GM12878 (cell line): ENCODE data around the gene BRD2. TPM values are rescaled to one million over a fixed set of nuclear protein-coding genes. Genes with fewer than 3 reads are reported as not detected.

Experiments used
- ATAC-seq: fragments of 200-7000 bp; cut with Tn5 transposase; 3 replicates; pipeline ENCODE4 v1.9.1; 2020; ENCODE audit warnings: mild to moderate bottlenecking, moderate library complexity
- BruUV-seq: library from RNA; stranded (reverse); fragments of 400-500 nt; replicated peaks from 2 replicates; lab custom pipeline; 2021; lab: Mats Ljungman, UMichigan
- CTCF ChIA-PET: fragments of 300-600 bp; sonication (Branson Sonifier 250); formaldehyde crosslinking; extraction: SDS; loops from one replicate; lab custom pipeline; 2021; ENCODE audit warnings: inconsistent platforms; lab: Yijun Ruan, JAX
- POLR2A ChIA-PET: fragments of 350-600 bp; formaldehyde crosslinking; extraction: SDS; loops from one replicate; lab custom pipeline; 2021; ENCODE audit warnings: inconsistent platforms; lab: Charles Lee
- RAD21 ChIA-PET: fragments of 300-600 bp; sonication (Branson Sonifier 250); formaldehyde crosslinking; loops from one replicate; lab custom pipeline; 2023; ENCODE audit warnings: antibody characterized with exemption; ENCODE audit not compliant: unreplicated experiment; lab: Charles Lee
- SMC1A ChIA-PET: fragments of 300-600 bp; sonication (Branson Sonifier 250); formaldehyde crosslinking; loops from one replicate; lab custom pipeline; 2023; ENCODE audit not compliant: unreplicated experiment, uncharacterized antibody; lab: Charles Lee
- DNase-seq: peaks from one replicate; pipeline ENCODE4 v3.0.0-alpha.2; 2011; ENCODE audit warnings: low read depth, low spot score
- FAIRE-seq: peaks from 3 replicates; lab custom pipeline; 2011; peaks lifted over from hg19 to GRCh38; lab: Jason Lieb, UNC
- H2AFZ ChIP-seq: 2 replicates; pipeline ENCODE4 v1.6.0; 2011; ENCODE audit warnings: low read depth, low read length, control low read depth; ENCODE audit not compliant: control insufficient read depth
- H3K27ac ChIP-seq: 2 replicates; pipeline ENCODE4 v1.5.1; 2011; ENCODE audit warnings: control low read depth; ENCODE audit not compliant: control insufficient read depth, insufficient read depth
- H3K27me3 ChIP-seq, 2 experiments: replicated peaks in 1 of 2; 2 replicates each; pipeline versions ENCODE4 v1.6.0 to v1.6.1; 2011; ENCODE audit warnings: low read length in 1 of 2; ENCODE audit not compliant: control insufficient read depth in 2 of 2, insufficient read depth in 2 of 2
- H3K36me3 ChIP-seq, 2 experiments: 2 replicates each; pipeline ENCODE4 v1.5.1; 2011; ENCODE audit warnings: low read length in 1 of 2; ENCODE audit not compliant: control insufficient read depth in 2 of 2, insufficient read depth in 2 of 2
- H3K4me1 ChIP-seq: 2 replicates; pipeline ENCODE4 v1.6.1; 2011; ENCODE audit warnings: mild to moderate bottlenecking, low read length, moderate library complexity, mixed read lengths; ENCODE audit not compliant: control insufficient read depth, insufficient read depth
- H3K4me2 ChIP-seq: 2 replicates; pipeline ENCODE4 v1.6.0; 2011; ENCODE audit warnings: control low read depth; ENCODE audit not compliant: control insufficient read depth, insufficient read depth
- H3K4me3 ChIP-seq: fragments of 200-600 bp; sonication (generic); 2 replicates; pipeline ENCODE4 v1.5.1; 2016
- H3K79me2 ChIP-seq: 2 replicates; pipeline ENCODE4 v1.6.0; 2011; ENCODE audit warnings: low read length; ENCODE audit not compliant: control insufficient read depth, insufficient read depth
- H3K9ac ChIP-seq: 2 replicates; pipeline ENCODE4 v1.8.0; 2011; ENCODE audit warnings: low read length, control low read depth, mixed read lengths; ENCODE audit not compliant: control insufficient read depth, insufficient read depth
- H3K9me3 ChIP-seq: replicated peaks from 3 replicates; pipeline ENCODE4 v1.5.1; 2011; ENCODE audit warnings: mild to moderate bottlenecking, low read length; ENCODE audit not compliant: control insufficient read depth, insufficient read depth
- H4K20me1 ChIP-seq: 2 replicates; pipeline ENCODE4 v1.6.0; 2011; ENCODE audit not compliant: control insufficient read depth, insufficient read depth
- ASH2L ChIP-seq: fragments of 300-600, 200-600 bp; sonication (generic); IDR thresholded peaks from 2 replicates; pipeline ENCODE4 v1.6.1; 2017; ENCODE audit warnings: low read depth, mild to moderate bottlenecking, borderline replicate concordance
- LARP7 ChIP-seq: fragments of 450-650 bp; IDR thresholded peaks from 2 replicates; pipeline ENCODE4 v1.6.1; 2017; ENCODE audit warnings: mild to moderate bottlenecking
- POLR2A ChIP-seq: IDR thresholded peaks from 2 replicates; pipeline ENCODE4 v1.6.1; 2011; ENCODE audit warnings: low read depth, mild to moderate bottlenecking, low read length
- POLR2AphosphoS5 ChIP-seq: IDR thresholded peaks from 2 replicates; pipeline ENCODE4 v1.6.1; 2011; ENCODE audit warnings: mild to moderate bottlenecking, low read length, inconsistent platforms
- SREBF1 ChIP-seq: IDR thresholded peaks from 2 replicates; pipeline ENCODE4 v1.6.1; 2012; ENCODE audit warnings: mild to moderate bottlenecking, low read length
- SUZ12 ChIP-seq: fragments of 200-600 bp; sonication (generic); IDR thresholded peaks from one replicate; pipeline ENCODE4 v1.6.1; 2018; ENCODE audit warnings: antibody characterized with exemption, mild to moderate bottlenecking; ENCODE audit not compliant: unreplicated experiment
- TAF1 ChIP-seq: IDR thresholded peaks from 2 replicates; pipeline ENCODE4 v1.6.1; 2011; ENCODE audit warnings: mild to moderate bottlenecking, low read depth, low read length, borderline replicate concordance
- YY1 ChIP-seq: IDR thresholded peaks from 2 replicates; pipeline ENCODE4 v1.6.1; 2011; ENCODE audit warnings: low read depth, mild to moderate bottlenecking, low read length
- ZBED1 ChIP-seq: IDR thresholded peaks from 2 replicates; pipeline ENCODE4 v1.6.1; 2016; ENCODE audit warnings: borderline replicate concordance
- ZNF274 ChIP-seq: IDR thresholded peaks from one replicate; pipeline ENCODE4 v1.8.0; 2011; ENCODE audit not compliant: insufficient read length, insufficient read depth
- ZSCAN29 ChIP-seq: fragments of 450-650 bp; IDR thresholded peaks from 2 replicates; pipeline ENCODE4 v1.6.1; 2017; ENCODE audit warnings: mild to moderate bottlenecking, moderate library complexity
- WGBS: methylation state at CpG from one replicate; pipeline ENCODE4 v1.1.6; 2016; ENCODE audit warnings: low lambda C conversion rate; ENCODE audit not compliant: insufficient replicate concordance, insufficient coverage; ENCODE audit errors: missing lambda C conversion rate; 5-methylcytosine and 5-hydroxymethylcytosine counted together
- in situ Hi-C: fragments of 300-500 bp; cut with MboI; formaldehyde crosslinking; loops from 9 replicates; pipeline ENCODE4 v1.14.3; 2018; ENCODE audit warnings: mixed read lengths
- intact Hi-C: fragments of 100-400 bp; cut with micrococcal nuclease; formaldehyde crosslinking; loops from one replicate; pipeline ENCODE4 v1.14.2; 2022; ENCODE audit not compliant: unreplicated experiment
- polyA plus RNA-seq, 11 experiments: library from polyadenylated mRNA; depleted of rRNA in 4 of 11; unstranded in 6 of 11; stranded (reverse) in 5 of 11; fragments of >200 nt; fragmentation: Nextera tagmentation in 4 of 11; fragmentation: Illumina TruSeq in 1 of 11; extraction: Ambion mirVana in 4 of 11; extraction: Trizol in 1 of 11; gene quantifications; 1 replicate in 1 of 11; 2 replicates in 10 of 11; pipeline versions ENCODE4 v1.2.1 to v1.2.3, GENCODE V29; 2011 to 2016; ENCODE audit warnings: inconsistent platforms in 2 of 11, missing spikeins in 2 of 11, low read depth in 1 of 11
- total RNA-seq, 4 experiments: library from RNA; depleted of rRNA in 3 of 4; stranded (reverse); fragments of >200 nt in 3 of 4; fragmentation: Illumina TruSeq in 1 of 4; extraction: Trizol in 1 of 4; gene quantifications; 2 replicates each; pipeline versions ENCODE4 v1.2.1 to v1.2.3, GENCODE V29; 2013 to 2021
- TF ChIP-seq, protein P1 (sequence below): fragments of 450-650 bp; IDR thresholded peaks from 2 replicates; pipeline ENCODE4 v1.6.1; 2017; ENCODE audit warnings: low read depth, mild to moderate bottlenecking, moderate library complexity
- TF ChIP-seq, protein P2 (sequence below): IDR thresholded peaks from 2 replicates; pipeline ENCODE4 v1.6.1; 2012; ENCODE audit warnings: improper control_type of control experiment, low read depth, low read length; ENCODE audit not compliant: insufficient replicate concordance
- TF ChIP-seq, protein P3 (sequence below): fragments of 450-650 bp; IDR thresholded peaks from 2 replicates; pipeline ENCODE4 v1.6.1; 2016; ENCODE audit warnings: mild to moderate bottlenecking

BRD2 gene
- total and polyA plus RNA-seq, 10 of the 15 experiments (the other 5 are each of a cell fraction or from before 2014, with no cell fraction given): 32.2 to 239 (median 139) TPM

DNA sequence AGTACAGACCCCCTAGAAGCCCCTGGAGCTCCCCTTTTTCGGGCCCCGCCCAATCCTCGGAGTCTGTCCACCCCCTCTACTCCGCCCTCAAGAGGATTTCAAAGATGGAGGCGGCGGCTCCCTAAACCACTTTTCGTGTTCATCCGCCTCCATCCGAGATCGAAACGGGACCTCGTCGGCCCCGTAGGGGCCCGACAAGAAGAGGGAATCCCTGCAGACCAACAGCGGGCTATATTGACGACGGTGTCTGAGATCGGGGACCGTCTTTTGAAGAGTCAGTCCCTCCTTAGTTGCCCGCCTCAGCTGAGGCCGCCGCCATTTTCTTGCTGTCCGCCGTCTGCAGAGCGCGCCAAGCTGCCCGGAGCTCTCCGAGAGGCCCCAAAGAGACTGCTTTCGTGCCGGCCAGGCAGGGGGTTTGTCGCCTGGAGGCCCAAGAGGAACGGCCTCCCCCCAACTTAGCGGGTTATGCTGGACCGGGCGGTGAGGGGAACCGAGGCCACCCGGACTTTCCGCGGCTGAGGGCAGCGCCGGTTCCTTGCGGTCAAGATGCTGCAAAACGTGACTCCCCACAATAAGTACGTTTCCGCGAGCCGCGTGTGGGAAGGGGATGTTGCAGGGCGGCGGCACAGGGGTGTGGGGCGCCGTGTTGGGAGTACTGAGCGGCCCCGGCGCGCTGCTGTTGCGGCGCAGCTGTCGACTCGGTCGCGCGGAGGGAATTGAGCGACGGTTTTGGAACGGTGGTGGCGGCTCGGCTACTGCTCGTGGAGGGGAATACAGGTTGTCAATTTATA lies 4.2 kb downstream of the BRD2 start:
- peak overlapping the region; percentile 93 for H3K4me3 ChIP-seq
- FAIRE-seq: no peak
- CTCF ChIA-PET: interaction anchor here (0.7 to 13.8 kb wide), 15 partner anchors 8 to 275 kb away, joined by 3 to 162 read pairs (median 10); partner anchors contain the start of genes HLA-DMA, HLA-DMB, HLA-DPB1 and PSMB9
- no peaks in the 10 kb centered on the region for H3K9me3 ChIP-seq
- ATAC-seq: peak; percentile 1; the same call in 2 of the 3 replicates
- H3K9ac ChIP-seq: peak overlapping the region; percentile 85
- POLR2A ChIA-PET: interaction anchor here (0.5 to 16.6 kb wide), 30 partner anchors 8 to 777 kb away, joined by 3 to 486 read pairs (median 8); partner anchors contain the start of genes HLA-DMA, HLA-DMB, HLA-DPA1 and HLA-DPB1
- no peaks in the 10 kb centered on the region for H3K27me3 ChIP-seq
- H3K36me3 ChIP-seq: peaks cover 38 to 40% of the 10 kb centered on the region in 2 experiments
- H3K4me2 ChIP-seq: peak overlapping the region; percentile 15
- H3K27ac ChIP-seq: peak overlapping the region; percentile 79
- 1% methylated on average over 70 of the region's 70 CpGs for WGBS
- BruUV-seq: no TSS peak
- peaks cover 37% of the 10 kb centered on the region for H4K20me1 ChIP-seq
- no peak overlapping the region for H2AFZ ChIP-seq
- in situ Hi-C loops (loop anchor here (25.0 kb wide), 2 partner anchors 1410 to 1690 kb away; partner anchors contain the start of gene LTA), intact Hi-C loops (loop anchor here (5.0 kb wide), 1 partner anchor 130 kb away; the partner anchor contains the start of gene PSMB8)
- no peaks in the 10 kb centered on the region for H3K4me1 ChIP-seq
- DNase-seq: no peak
- RAD21 ChIA-PET: interaction anchor here (0.9 to 12.2 kb wide), 25 partner anchors 8 to 780 kb away, joined by 3 to 224 read pairs (median 5); partner anchors contain the start of genes GPSM3, HLA-DMA, HLA-DMB and HLA-DOA
- H3K79me2 ChIP-seq: peaks cover 94% of the 10 kb centered on the region
- SMC1A ChIA-PET: interaction anchor here (0.6 to 17.2 kb wide), 21 partner anchors 13 to 276 kb away, joined by 3 to 347 read pairs (median 5); partner anchors contain the start of genes HLA-DMA, HLA-DMB, HLA-DOA and HLA-DPA1
- TF ChIP-seq, protein P1, sequence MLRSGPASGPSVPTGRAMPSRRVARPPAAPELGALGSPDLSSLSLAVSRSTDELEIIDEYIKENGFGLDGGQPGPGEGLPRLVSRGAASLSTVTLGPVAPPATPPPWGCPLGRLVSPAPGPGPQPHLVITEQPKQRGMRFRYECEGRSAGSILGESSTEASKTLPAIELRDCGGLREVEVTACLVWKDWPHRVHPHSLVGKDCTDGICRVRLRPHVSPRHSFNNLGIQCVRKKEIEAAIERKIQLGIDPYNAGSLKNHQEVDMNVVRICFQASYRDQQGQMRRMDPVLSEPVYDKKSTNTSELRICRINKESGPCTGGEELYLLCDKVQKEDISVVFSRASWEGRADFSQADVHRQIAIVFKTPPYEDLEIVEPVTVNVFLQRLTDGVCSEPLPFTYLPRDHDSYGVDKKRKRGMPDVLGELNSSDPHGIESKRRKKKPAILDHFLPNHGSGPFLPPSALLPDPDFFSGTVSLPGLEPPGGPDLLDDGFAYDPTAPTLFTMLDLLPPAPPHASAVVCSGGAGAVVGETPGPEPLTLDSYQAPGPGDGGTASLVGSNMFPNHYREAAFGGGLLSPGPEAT: peak; percentile 59; the same call in 1 of the 2 replicates
- TF ChIP-seq ASH2L (peak; percentile 97), POLR2AphosphoS5 (peak; percentile 24), ZBED1 (peak; percentile 29; the same call in 1 of the 2 replicates), SREBF1 (0 out of 2 replicates have a peak, but pooled peaks have one; percentile 5), POLR2A (peak; percentile 84), LARP7 (peak; percentile 87), ZSCAN29 (0 out of 2 replicates have a peak, but pooled peaks have one; percentile 44), YY1 (peak; percentile 86), SUZ12 (no peak), ZNF274 (no peak), TAF1 (0 out of 2 replicates have a peak, but pooled peaks have one; percentile 36)
- TF ChIP-seq, protein P2, sequence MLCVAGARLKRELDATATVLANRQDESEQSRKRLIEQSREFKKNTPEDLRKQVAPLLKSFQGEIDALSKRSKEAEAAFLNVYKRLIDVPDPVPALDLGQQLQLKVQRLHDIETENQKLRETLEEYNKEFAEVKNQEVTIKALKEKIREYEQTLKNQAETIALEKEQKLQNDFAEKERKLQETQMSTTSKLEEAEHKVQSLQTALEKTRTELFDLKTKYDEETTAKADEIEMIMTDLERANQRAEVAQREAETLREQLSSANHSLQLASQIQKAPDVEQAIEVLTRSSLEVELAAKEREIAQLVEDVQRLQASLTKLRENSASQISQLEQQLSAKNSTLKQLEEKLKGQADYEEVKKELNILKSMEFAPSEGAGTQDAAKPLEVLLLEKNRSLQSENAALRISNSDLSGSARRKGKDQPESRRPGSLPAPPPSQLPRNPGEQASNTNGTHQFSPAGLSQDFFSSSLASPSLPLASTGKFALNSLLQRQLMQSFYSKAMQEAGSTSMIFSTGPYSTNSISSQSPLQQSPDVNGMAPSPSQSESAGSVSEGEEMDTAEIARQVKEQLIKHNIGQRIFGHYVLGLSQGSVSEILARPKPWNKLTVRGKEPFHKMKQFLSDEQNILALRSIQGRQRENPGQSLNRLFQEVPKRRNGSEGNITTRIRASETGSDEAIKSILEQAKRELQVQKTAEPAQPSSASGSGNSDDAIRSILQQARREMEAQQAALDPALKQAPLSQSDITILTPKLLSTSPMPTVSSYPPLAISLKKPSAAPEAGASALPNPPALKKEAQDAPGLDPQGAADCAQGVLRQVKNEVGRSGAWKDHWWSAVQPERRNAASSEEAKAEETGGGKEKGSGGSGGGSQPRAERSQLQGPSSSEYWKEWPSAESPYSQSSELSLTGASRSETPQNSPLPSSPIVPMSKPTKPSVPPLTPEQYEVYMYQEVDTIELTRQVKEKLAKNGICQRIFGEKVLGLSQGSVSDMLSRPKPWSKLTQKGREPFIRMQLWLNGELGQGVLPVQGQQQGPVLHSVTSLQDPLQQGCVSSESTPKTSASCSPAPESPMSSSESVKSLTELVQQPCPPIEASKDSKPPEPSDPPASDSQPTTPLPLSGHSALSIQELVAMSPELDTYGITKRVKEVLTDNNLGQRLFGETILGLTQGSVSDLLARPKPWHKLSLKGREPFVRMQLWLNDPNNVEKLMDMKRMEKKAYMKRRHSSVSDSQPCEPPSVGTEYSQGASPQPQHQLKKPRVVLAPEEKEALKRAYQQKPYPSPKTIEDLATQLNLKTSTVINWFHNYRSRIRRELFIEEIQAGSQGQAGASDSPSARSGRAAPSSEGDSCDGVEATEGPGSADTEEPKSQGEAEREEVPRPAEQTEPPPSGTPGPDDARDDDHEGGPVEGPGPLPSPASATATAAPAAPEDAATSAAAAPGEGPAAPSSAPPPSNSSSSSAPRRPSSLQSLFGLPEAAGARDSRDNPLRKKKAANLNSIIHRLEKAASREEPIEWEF: peak; percentile 20
- TF ChIP-seq, protein P3, sequence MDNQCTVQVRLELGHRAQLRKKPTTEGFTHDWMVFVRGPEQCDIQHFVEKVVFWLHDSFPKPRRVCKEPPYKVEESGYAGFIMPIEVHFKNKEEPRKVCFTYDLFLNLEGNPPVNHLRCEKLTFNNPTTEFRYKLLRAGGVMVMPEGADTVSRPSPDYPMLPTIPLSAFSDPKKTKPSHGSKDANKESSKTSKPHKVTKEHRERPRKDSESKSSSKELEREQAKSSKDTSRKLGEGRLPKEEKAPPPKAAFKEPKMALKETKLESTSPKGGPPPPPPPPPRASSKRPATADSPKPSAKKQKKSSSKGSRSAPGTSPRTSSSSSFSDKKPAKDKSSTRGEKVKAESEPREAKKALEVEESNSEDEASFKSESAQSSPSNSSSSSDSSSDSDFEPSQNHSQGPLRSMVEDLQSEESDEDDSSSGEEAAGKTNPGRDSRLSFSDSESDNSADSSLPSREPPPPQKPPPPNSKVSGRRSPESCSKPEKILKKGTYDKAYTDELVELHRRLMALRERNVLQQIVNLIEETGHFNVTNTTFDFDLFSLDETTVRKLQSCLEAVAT: peak; percentile 88
